HG03045 (cell line): Measurements from ENCODE around the gene LRRTM4.

Experiments
- ATAC-seq: cut with Tn5 transposase; IDR thresholded peaks from one replicate; pipeline ENCODE4 v1.9.1; 2021; ENCODE audit warnings: mild to moderate bottlenecking, moderate library complexity; ENCODE audit not compliant: unreplicated experiment

Gene LRRTM4

GRCh38 chr2:77013457-77013856 is 508.7 kb downstream of the LRRTM4 start:
- no peak for ATAC-seq

- no peak for ATAC-seq
These were observed 512.9 kb downstream of the LRRTM4 start for GRCh38 chr2:77009307-77009706.

- no peak for ATAC-seq
These were observed 513.3 kb downstream of the LRRTM4 start for GRCh38 chr2:77008853-77009252.

GRCh38 chr2:77007686-77008085 is 514.5 kb downstream of the LRRTM4 start:
- no peak for ATAC-seq

GRCh38 chr2:77005522-77005921 is 516.7 kb downstream of the LRRTM4 start:
- no peak for ATAC-seq

GRCh38 chr2:77001895-77002294 is 520.3 kb downstream of the LRRTM4 start:
- ATAC-seq: no peak

- ATAC-seq: no peak
These were observed 523.5 kb downstream of the LRRTM4 start for GRCh38 chr2:76998704-76999103.

- ATAC-seq: no peak
These were observed 524.0 kb downstream of the LRRTM4 start for GRCh38 chr2:76998152-76998551.

- ATAC-seq: no peak
These were observed 524.9 kb downstream of the LRRTM4 start for GRCh38 chr2:76997296-76997695.

- no peak for ATAC-seq
These were observed 536.6 kb downstream of the LRRTM4 start for GRCh38 chr2:76985387-76986136.

GRCh38 chr2:76984359-76984758 is 537.8 kb downstream of the LRRTM4 start:
- no peak for ATAC-seq

- ATAC-seq: no peak
These were observed 541.9 kb downstream of the LRRTM4 start for GRCh38 chr2:76980067-76980787.

GRCh38 chr2:76977846-76978727 is 544.1 kb downstream of the LRRTM4 start:
- no peak for ATAC-seq

- ATAC-seq: no peak
These were observed 546.4 kb downstream of the LRRTM4 start for GRCh38 chr2:76975752-76976151.

GRCh38 chr2:76973610-76974009 is 548.6 kb downstream of the LRRTM4 start:
- no peak for ATAC-seq

- no peak for ATAC-seq
These were observed 556.4 kb downstream of the LRRTM4 start for GRCh38 chr2:76965772-76966171.

GRCh38 chr2:76958749-76959148 is 563.4 kb downstream of the LRRTM4 start:
- no peak for ATAC-seq

GRCh38 chr2:76953733-76954347 is 568.3 kb downstream of the LRRTM4 start:
- no peak for ATAC-seq

- ATAC-seq: no peak
These were observed 575.5 kb downstream of the LRRTM4 start for GRCh38 chr2:76946631-76947145.

- ATAC-seq: no peak
These were observed 581.6 kb downstream of the LRRTM4 start for GRCh38 chr2:76940559-76940958.

GRCh38 chr2:76938153-76938552 is 584.0 kb downstream of the LRRTM4 start:
- ATAC-seq: no peak
